ENCODE measurements around the gene INSR. TPM values are rescaled to one million over a fixed set of nuclear protein-coding genes. Genes with fewer than 3 reads are reported as not detected.

Gene INSR
- total RNA-seq, 2 experiments from 2014 or later = 0.42 to 1.1 TPM

GRCh38 chr19:7138402-7138801 lies 155.8 kb downstream of the INSR start:
- POLR2A ChIA-PET = no interaction called here
- Mint-ChIP-seq H3K27me3 (ENCODE audit: low read depth) (no peaks in the 10 kb centered on the region), H3K9me3 (ENCODE audit: insufficient read depth) (peaks cover 9% of the 10 kb centered on the region), H3K36me3 (ENCODE audit: low read depth) (no peaks in the 10 kb centered on the region), H3K4me3 (no peak overlapping the region), H3K4me1 (ENCODE audit: low read depth) (no peaks in the 10 kb centered on the region), H3K27ac (no peak overlapping the region)
- CTCF ChIA-PET = interaction anchor here (0.9 kb wide), 1 partner anchor 37 kb away, joined by 3 read pairs; no protein-coding TSS in a partner anchor
- DNase-seq (no peak), ATAC-seq (no peak)

- CTCF ChIA-PET = no interaction called here
- no peak overlapping the region for H3K4me3 Mint-ChIP-seq
- H3K27me3 Mint-ChIP-seq (ENCODE audit: low read depth) = no peaks in the 10 kb centered on the region
- DNase-seq (no peak), ATAC-seq (no peak)
- peaks cover 9% of the 10 kb centered on the region for H3K9me3 Mint-ChIP-seq (ENCODE audit: insufficient read depth)
- H3K27ac Mint-ChIP-seq = no peak overlapping the region
- H3K4me1 Mint-ChIP-seq (ENCODE audit: low read depth) = no peaks in the 10 kb centered on the region
- no peaks in the 10 kb centered on the region for H3K36me3 Mint-ChIP-seq (ENCODE audit: low read depth)
- POLR2A ChIA-PET = no interaction called here
Measured at GRCh38 chr19:7137120-7137519, 157.1 kb downstream of the INSR start.

GRCh38 chr19:7132054-7132453 lies 162.2 kb downstream of the INSR start:
- H3K27me3 Mint-ChIP-seq (ENCODE audit: low read depth) = no peaks in the 10 kb centered on the region
- H3K9me3 Mint-ChIP-seq (ENCODE audit: insufficient read depth) = no peaks in the 10 kb centered on the region
- ATAC-seq = no peak
- ChIA-PET POLR2A (no interaction called here), CTCF (no interaction called here)
- no peak overlapping the region for H3K27ac Mint-ChIP-seq
- H3K4me1 Mint-ChIP-seq (ENCODE audit: low read depth) = no peaks in the 10 kb centered on the region
- no peak overlapping the region for H3K4me3 Mint-ChIP-seq
- no peak for DNase-seq
- no peaks in the 10 kb centered on the region for H3K36me3 Mint-ChIP-seq (ENCODE audit: low read depth)

GRCh38 chr19:7130043-7130442 lies 164.2 kb downstream of the INSR start:
- CTCF ChIA-PET = no interaction called here
- no peaks in the 10 kb centered on the region for H3K27me3 Mint-ChIP-seq (ENCODE audit: low read depth)
- POLR2A ChIA-PET = no interaction called here
- H3K4me3 Mint-ChIP-seq = no peak overlapping the region
- no peaks in the 10 kb centered on the region for H3K9me3 Mint-ChIP-seq (ENCODE audit: insufficient read depth)
- H3K36me3 Mint-ChIP-seq (ENCODE audit: low read depth) = no peaks in the 10 kb centered on the region
- DNase-seq (no peak), ATAC-seq (no peak)
- no peaks in the 10 kb centered on the region for H3K4me1 Mint-ChIP-seq (ENCODE audit: low read depth)
- H3K27ac Mint-ChIP-seq = no peak overlapping the region

- Mint-ChIP-seq H3K4me1 (ENCODE audit: low read depth) (no peaks in the 10 kb centered on the region), H3K27ac (no peak overlapping the region), H3K27me3 (ENCODE audit: low read depth) (no peaks in the 10 kb centered on the region), H3K4me3 (no peak overlapping the region), H3K9me3 (ENCODE audit: insufficient read depth) (no peaks in the 10 kb centered on the region), H3K36me3 (ENCODE audit: low read depth) (no peaks in the 10 kb centered on the region)
- ATAC-seq (no peak), DNase-seq (no peak)
- POLR2A ChIA-PET = no interaction called here
- CTCF ChIA-PET = interaction anchor here (1.2 to 1.3 kb wide), 2 partner anchors 22 to 24 kb away, joined by 3 read pairs; no protein-coding TSS in a partner anchor
Measured at GRCh38 chr19:7126132-7126531, 168.1 kb downstream of the INSR start.

- Mint-ChIP-seq H3K27me3 (ENCODE audit: low read depth) (no peaks in the 10 kb centered on the region), H3K4me1 (ENCODE audit: low read depth) (no peaks in the 10 kb centered on the region), H3K36me3 (ENCODE audit: low read depth) (no peaks in the 10 kb centered on the region), H3K9me3 (ENCODE audit: insufficient read depth) (no peaks in the 10 kb centered on the region), H3K4me3 (no peak overlapping the region), H3K27ac (no peak overlapping the region)
- ATAC-seq (no peak), DNase-seq (no peak)
- CTCF ChIA-PET = no interaction called here
- POLR2A ChIA-PET = no interaction called here
Measured at GRCh38 chr19:7125221-7125620, 169.0 kb downstream of the INSR start.

GRCh38 chr19:7124782-7125181 lies 169.4 kb downstream of the INSR start:
- H3K27ac Mint-ChIP-seq = no peak overlapping the region
- CTCF ChIA-PET = no interaction called here
- no peak for DNase-seq
- H3K4me3 Mint-ChIP-seq = no peak overlapping the region
- H3K9me3 Mint-ChIP-seq (ENCODE audit: insufficient read depth) = no peaks in the 10 kb centered on the region
- ATAC-seq = no peak
- H3K4me1 Mint-ChIP-seq (ENCODE audit: low read depth) = no peaks in the 10 kb centered on the region
- POLR2A ChIA-PET = no interaction called here
- H3K36me3 Mint-ChIP-seq (ENCODE audit: low read depth) = no peaks in the 10 kb centered on the region
- no peaks in the 10 kb centered on the region for H3K27me3 Mint-ChIP-seq (ENCODE audit: low read depth)

- Mint-ChIP-seq H3K27ac (no peak overlapping the region), H3K36me3 (ENCODE audit: low read depth) (no peaks in the 10 kb centered on the region), H3K27me3 (ENCODE audit: low read depth) (no peaks in the 10 kb centered on the region), H3K4me3 (no peak overlapping the region), H3K4me1 (ENCODE audit: low read depth) (no peaks in the 10 kb centered on the region), H3K9me3 (ENCODE audit: insufficient read depth) (no peaks in the 10 kb centered on the region)
- DNase-seq (no peak), ATAC-seq (no peak)
- ChIA-PET POLR2A (no interaction called here), CTCF (no interaction called here)
Measured at GRCh38 chr19:7122701-7123100, 171.5 kb downstream of the INSR start.

GRCh38 chr19:7120499-7120898 lies 173.7 kb downstream of the INSR start:
- ChIA-PET POLR2A (no interaction called here), CTCF (no interaction called here)
- Mint-ChIP-seq H3K36me3 (ENCODE audit: low read depth) (no peaks in the 10 kb centered on the region), H3K9me3 (ENCODE audit: insufficient read depth) (no peaks in the 10 kb centered on the region), H3K27ac (no peak overlapping the region), H3K27me3 (ENCODE audit: low read depth) (no peaks in the 10 kb centered on the region), H3K4me1 (ENCODE audit: low read depth) (no peaks in the 10 kb centered on the region), H3K4me3 (no peak overlapping the region)
- no peak for ATAC-seq
- DNase-seq = no peak

GRCh38 chr19:7119582-7119981 lies 174.6 kb downstream of the INSR start:
- H3K4me1 Mint-ChIP-seq (ENCODE audit: low read depth) = no peaks in the 10 kb centered on the region
- CTCF ChIA-PET = no interaction called here

GRCh38 chr19:7117248-7117647 lies 177.0 kb downstream of the INSR start:
- Mint-ChIP-seq H3K4me3 (no peak overlapping the region), H3K27ac (no peak overlapping the region)
- POLR2A ChIA-PET = no interaction called here

More at GRCh38 chr19:7119582-7119981, 174.6 kb downstream of the INSR start:
- H3K4me3 Mint-ChIP-seq = no peak overlapping the region
- no peaks in the 10 kb centered on the region for H3K27me3 Mint-ChIP-seq (ENCODE audit: low read depth)
- POLR2A ChIA-PET = no interaction called here
- H3K9me3 Mint-ChIP-seq (ENCODE audit: insufficient read depth) = no peaks in the 10 kb centered on the region
- H3K27ac Mint-ChIP-seq = no peak overlapping the region
- no peaks in the 10 kb centered on the region for H3K36me3 Mint-ChIP-seq (ENCODE audit: low read depth)
- DNase-seq = no peak
- no peak for ATAC-seq

GRCh38 chr19:7115721-7116120 lies 178.5 kb downstream of the INSR start:
- CTCF ChIA-PET = no interaction called here
- H3K36me3 Mint-ChIP-seq (ENCODE audit: low read depth) = no peaks in the 10 kb centered on the region
- H3K9me3 Mint-ChIP-seq (ENCODE audit: insufficient read depth) = peaks cover 4% of the 10 kb centered on the region
- POLR2A ChIA-PET = no interaction called here
- H3K4me3 Mint-ChIP-seq = no peak overlapping the region
- H3K4me1 Mint-ChIP-seq (ENCODE audit: low read depth) = no peaks in the 10 kb centered on the region
- no peak overlapping the region for H3K27ac Mint-ChIP-seq
- no peak for DNase-seq
- no peak for ATAC-seq
- H3K27me3 Mint-ChIP-seq (ENCODE audit: low read depth) = peaks cover 3% of the 10 kb centered on the region

More at GRCh38 chr19:7117248-7117647, 177.0 kb downstream of the INSR start:
- DNase-seq = no peak
- H3K9me3 Mint-ChIP-seq (ENCODE audit: insufficient read depth) = peaks cover 4% of the 10 kb centered on the region
- ATAC-seq = no peak
- no peaks in the 10 kb centered on the region for H3K4me1 Mint-ChIP-seq (ENCODE audit: low read depth)
- H3K36me3 Mint-ChIP-seq (ENCODE audit: low read depth) = no peaks in the 10 kb centered on the region
- CTCF ChIA-PET = interaction anchor here (0.6 kb wide), 1 partner anchor 15 kb away, joined by 3 read pairs; no protein-coding TSS in a partner anchor
- peaks cover 3% of the 10 kb centered on the region for H3K27me3 Mint-ChIP-seq (ENCODE audit: low read depth)

- Mint-ChIP-seq H3K36me3 (ENCODE audit: low read depth) (no peaks in the 10 kb centered on the region), H3K4me1 (ENCODE audit: low read depth) (no peaks in the 10 kb centered on the region), H3K9me3 (ENCODE audit: insufficient read depth) (peaks cover 4% of the 10 kb centered on the region), H3K27ac (no peak overlapping the region), H3K27me3 (ENCODE audit: low read depth) (peaks cover 3% of the 10 kb centered on the region), H3K4me3 (no peak overlapping the region)
- CTCF ChIA-PET = interaction anchor here (1.8 kb wide), 1 partner anchor 11 kb away, joined by 4 read pairs; no protein-coding TSS in a partner anchor
- DNase-seq (no peak), ATAC-seq (no peak)
- POLR2A ChIA-PET = no interaction called here
Measured at GRCh38 chr19:7113233-7113632, 181.0 kb downstream of the INSR start.
